ENCODE measurements around the gene TOX4. TPM values are rescaled to one million over a fixed set of nuclear protein-coding genes. Genes with fewer than 3 reads are reported as not detected.
"Not testable (repeated sequence)": the region's sequence is repeated elsewhere in the genome, so short reads cannot be mapped to it uniquely, and the experiment has no call there.

TOX4 gene
- total RNA-seq: 10 to 100 TPM; 80.2 to 85.2 TPM
- long read RNA-seq, full-length matches to known transcripts: 5 of 42 reads
- long read RNA-seq, partial matches to known transcripts: 27 of 42 reads
- long read RNA-seq, other reads (novel, unspliced or antisense): 10 of 42 reads

DNA sequence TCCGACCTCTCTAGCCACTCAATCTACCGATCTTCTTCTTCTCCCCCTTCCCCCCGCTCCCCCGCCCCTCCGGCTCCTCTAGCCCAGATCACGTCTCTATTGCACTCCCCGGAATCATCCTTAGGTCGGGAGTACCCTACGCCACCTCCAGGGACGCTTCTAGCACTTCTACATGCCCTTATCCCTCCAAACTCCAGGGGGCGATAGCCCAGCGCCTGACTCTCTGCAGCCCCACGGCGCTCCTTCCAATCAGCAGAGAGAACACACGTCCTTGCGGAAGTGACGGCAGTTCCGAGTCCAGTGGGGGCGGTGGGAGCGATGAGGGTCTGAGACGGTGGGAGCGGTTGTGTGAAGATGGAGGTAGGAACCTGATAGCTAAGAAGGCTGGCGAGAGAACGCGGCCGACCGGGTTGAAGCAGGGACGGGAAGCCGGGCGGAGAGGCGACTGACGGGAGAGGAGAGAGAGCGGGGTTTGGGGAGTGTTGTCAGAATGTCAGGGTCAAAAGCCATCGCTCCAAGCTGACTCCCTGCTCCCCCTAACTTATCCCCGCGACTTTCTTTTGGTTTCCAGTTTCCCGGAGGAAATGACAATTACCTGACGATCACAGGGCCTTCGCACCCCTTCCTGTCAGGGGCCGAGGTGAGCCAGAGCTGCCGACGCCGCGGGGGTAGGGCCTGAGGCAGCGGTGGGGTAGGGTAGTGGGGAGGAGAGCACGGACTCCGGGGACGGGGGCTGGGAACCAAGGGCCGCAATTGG lies at the start of gene TOX4, which contains the start of gene RAB2B:
TOX4 (plus strand) TSS at position 271 of the 757 bp plus-strand sequence; CDS start at position 355, 84 bp downstream.
RAB2B (minus strand) TSS at position 35 of the 757 bp plus-strand sequence. CDS start 87 bp downstream, outside the sequence.
- intact Hi-C loops (cut with DNase I, micrococcal nuclease): no loop called here
- DNase-seq (peak; percentile 94 to 97), ATAC-seq (peak; percentile 91)

DNA sequence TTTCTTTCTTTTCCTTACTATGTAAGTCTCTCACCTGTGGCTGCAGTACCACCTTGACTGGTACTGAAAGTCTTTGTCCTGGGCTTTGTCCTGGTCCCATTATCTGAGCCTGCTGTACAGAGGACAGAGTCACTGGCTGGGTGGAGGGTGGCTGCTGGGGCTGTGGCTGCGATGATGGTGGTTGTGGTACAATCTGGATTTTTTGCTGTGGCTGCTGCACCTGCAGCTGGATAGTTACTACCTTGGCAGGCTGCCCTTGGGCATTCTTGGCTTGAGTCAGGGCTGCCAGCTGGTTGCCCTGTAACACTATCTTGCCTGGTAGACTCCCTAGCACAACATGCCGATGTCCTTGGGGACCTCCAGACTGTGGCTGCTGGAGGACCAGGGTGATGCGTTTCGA lies 48.1 kb upstream of the TOX4 start:
- ATAC-seq (peak; percentile 30), DNase-seq (no peak)

DNA sequence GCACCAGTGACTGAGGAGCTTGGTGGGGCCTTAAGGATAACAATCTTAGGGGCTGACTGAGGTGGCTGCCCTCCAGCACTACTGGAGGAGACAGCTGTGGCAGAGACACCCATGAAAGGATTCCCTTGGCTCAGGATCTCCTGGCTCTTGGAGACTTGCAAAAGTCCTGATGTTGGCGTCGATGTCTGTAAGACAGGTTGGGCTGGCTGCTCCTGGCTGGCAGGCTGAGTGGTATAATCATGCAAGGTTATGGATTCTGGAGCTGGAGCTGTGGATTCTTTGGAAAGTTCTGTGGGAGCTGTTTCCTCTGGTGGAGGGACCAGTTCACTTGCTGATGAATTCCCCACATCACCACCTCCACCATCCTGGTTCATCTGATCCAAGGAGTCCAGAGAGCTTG lies 45.9 kb upstream of the TOX4 start:
- intact Hi-C loops (cut with DNase I, micrococcal nuclease): no loop called here
- DNase-seq (no peak), ATAC-seq (no peak)

More for the DNA sequence above, 48.1 kb upstream of the TOX4 start:
- intact Hi-C loops (cut with DNase I, micrococcal nuclease): no loop called here

DNA sequence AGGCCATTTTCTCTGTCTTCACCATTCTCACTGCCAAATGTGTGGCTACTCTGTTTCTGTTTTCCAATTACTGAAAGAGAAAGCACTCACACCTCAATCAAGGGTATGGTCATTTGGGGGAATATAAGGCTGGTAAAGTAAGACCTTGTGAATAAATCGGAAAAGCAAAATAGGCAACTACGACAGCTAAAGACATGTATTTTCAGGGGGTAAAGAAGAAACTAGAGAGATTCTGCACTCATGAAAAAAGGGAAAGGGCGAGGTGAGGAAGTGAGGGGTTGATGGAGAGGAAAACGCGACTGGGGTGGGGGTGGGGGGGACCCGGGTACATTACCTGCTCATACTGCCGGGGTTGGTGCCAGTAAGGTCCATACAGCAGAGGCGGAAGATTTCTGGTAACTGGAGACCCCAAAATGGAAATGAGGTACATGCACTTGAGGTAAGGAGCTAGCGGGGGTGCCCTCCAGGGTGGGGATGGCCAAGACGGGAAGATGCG lies 40.4 kb upstream of the TOX4 start:
- peak; percentile 29 for ATAC-seq
- intact Hi-C loops (cut with DNase I, micrococcal nuclease): no loop called here
- no peak for DNase-seq

DNA sequence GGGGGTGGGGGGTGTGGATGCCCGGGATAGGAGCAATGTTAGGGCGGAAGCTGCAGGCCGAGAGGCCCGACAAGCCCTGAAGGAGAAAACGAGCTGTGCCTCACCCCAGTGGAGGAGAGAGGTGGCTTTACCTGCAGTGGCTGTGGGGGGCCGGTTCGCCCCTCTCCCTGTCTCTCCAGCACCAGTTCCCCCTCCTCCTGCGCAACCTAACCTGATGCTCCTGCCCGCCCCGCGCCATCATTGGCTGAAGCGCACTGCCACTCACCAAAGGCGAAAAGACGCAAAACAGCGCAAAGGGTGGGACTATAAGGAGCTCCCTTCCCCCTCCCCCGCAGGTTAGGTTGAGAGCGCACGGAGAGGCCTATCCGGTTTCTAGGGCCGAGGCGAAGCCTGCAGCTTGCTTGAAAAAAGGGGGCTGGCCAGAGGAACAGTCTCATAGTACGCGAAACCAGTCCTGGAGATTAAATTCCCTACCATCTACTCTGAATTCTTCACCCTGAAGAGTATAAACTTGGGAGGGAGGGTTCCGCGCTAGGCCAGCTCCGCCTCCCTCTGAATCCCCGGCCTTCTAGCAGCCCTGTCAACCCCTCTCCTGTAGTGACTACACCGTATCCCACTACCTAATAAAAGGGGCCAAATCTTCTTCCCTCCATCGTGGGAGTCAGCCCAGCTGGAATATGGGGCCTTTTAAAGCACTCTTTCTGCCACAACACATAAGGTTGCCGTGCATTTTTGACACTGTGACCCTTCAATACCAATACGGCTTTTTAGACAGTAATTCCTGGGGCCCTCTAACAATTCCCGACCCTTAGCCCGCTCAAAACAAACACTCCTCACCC lies 39.7 kb upstream of the TOX4 start:
- ATAC-seq (peak; percentile 99), DNase-seq (peak; percentile 99 to 100)
- intact Hi-C loops (cut with DNase I, micrococcal nuclease): no loop called here

DNA sequence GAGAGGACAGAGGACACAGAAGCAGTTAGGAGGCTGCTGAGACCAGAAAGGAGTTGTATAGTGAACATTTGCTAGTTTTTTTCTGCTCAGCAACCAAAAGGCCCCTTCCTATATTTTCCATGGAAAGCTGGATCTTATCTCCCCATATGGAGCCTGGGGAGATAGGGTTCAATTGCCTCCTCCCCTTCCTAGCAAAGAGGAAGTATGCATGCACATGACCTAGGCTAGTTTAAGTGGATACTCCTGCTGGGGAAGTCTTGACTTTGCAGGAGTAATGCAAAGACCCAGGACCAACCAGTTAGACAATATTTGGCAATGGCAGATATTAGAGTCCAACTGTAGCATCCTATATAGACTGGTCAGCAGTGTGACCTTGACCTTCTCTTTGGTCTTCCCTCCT lies 36.1 kb upstream of the TOX4 start:
- intact Hi-C loops (cut with DNase I, micrococcal nuclease): no loop called here
- ATAC-seq (no peak), DNase-seq (no peak)

DNA sequence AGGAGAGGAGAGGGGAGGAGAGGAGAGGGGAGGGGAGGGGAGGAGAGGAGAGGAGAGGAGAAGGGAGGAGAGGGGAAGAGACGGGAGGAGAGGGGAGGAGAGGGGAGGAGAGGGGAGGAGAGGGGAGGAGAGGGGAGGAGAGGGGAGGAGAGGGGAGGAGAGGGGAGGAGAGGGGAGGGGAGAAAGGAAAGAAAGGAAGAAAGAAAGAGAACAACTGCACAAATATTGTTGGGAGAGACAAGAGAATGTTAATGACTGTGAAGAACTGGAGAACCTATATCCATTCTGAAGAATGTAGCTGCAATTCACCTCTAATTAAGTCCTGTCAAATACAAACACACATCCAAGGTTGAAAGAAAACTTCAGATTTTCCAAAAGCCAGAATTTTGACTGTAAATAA lies 34.3 kb upstream of the TOX4 start:
- intact Hi-C loops (cut with DNase I, micrococcal nuclease); DNase-seq; ATAC-seq: not testable (repeated sequence)

DNA sequence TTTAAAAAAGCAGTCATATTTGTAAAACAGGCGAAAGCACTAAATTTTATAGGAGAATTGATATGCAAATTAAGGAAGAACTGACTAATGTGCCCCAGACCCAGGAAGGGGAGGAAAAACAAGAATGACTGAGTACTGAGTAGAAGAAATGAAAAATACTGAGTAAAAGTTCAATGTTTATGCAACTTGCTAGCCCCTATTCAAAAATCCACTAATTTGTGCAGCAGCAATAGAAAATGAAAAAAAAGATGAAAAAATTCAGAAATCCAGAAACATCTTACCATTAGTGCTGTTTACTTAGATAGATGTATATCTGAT lies 27.1 kb upstream of the TOX4 start:
- ATAC-seq: no peak
- intact Hi-C loops (cut with DNase I, micrococcal nuclease): no loop called here
- no peak for DNase-seq

DNA sequence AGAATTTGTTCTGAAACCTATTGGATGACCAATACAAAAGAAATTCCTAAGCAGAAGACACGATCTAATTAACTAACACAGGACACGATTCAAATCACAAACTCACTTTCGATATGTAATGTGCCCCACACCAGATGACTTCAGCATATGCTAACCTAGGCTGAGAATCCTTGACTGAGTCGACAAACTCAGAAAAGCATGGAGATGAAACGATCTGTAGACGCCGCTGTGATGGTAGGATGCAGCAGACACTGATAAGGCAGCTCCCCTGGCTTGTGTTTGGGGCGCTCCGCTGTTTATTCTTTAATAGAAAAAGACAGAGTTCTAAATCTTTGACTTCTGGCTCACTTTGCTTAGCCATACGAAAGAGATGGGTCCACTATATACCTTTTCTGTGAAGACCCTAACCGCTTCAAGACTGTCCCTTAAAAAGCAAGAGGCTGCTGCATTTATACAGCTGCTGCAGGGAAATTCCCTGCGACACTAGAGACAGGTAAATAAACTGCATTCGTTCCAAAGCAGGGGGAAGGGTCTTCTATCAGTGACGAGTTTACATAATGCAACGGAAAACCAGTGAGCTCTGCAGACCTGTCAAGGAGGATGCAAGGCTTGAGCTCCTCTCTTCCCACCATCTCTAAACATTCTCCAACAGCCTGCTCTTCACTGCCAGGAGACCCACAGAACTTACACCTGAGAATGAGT lies 22.0 kb upstream of the TOX4 start:
- no peak for DNase-seq
- peak; percentile 6 for ATAC-seq

DNA sequence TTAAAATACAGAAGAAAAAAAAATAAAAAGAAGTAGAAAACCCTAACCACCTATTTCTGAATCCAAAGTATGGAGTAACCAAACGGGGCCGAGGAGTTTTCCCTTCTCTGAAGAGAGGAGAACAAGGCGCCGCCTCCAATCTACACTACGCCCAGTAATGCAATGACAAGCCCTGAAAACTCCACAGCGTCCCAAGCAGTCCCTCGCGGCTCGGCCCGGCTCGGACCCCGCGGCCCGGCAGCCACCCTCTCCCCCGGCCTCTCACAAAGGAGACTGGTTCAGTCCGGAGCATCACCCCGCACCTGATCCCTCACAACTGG lies 21.4 kb upstream of the TOX4 start:
- intact Hi-C loops (cut with DNase I, micrococcal nuclease): no loop called here
- DNase-seq: no peak
- peak; percentile 51 for ATAC-seq

More for the DNA sequence above, 22.0 kb upstream of the TOX4 start:
- intact Hi-C loops (cut with DNase I, micrococcal nuclease): no loop called here

DNA sequence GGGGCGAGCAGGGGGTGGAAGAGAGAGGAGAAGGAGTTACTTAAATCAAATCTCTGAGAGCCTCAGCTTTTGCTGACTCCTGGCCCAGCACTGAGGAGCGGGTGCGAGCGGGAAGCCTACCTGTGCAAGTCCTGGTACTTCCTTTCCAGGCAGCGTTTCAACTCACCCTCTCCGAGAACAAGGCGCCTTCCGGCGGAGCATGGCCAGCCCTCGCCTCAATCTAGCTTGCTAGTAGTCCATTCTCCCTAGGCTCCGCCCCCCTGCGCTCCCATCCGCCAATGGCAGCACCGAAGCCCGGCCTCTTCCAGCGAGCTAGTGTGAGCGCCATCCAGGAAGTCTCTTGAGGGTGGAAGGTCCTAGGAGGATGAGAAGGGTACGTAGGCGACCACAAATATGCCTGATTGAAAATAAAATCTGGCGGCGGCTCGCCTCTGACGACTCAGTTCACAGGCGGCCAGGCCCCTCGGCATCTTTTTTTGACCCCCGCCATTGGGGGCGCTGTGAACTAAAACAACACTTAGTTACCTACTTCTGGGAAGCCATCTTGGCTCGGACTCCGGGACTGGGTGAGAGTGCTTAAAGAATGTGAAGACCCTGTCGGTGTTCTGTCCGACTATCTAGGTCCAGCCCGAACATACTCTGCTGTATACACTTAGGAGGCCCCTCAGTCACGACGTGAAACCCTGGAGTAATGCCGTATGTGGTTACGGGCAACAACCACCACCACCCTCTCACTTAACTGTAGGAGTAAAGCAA lies 20.9 kb upstream of the TOX4 start, which contains the start of gene CHD8:
CHD8 (minus strand) TSS at position 212 of the 756 bp plus-strand sequence. CDS start 24,480 bp downstream, outside the sequence.
- peak; percentile 99 to 100 for DNase-seq
- peak; percentile 96 for ATAC-seq
- intact Hi-C loops (cut with DNase I, micrococcal nuclease): no loop called here

DNA sequence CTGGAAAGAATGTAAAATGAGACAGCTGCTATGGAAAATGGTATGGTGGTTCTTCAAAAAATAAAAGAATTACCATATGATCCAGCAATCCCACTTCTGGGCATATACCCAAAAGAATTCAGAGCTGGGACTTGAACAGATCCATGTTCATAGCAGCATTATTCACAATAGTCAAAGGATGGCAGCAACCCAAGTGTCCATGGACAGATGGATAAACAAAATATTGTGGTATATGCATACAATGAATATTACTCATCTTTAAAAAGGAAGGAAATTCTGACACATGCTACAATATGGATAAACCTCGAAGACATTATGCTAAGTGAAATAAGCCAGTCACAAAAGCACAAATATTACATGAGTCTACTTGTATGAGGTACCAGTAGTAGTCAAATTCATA lies 9.4 kb upstream of the TOX4 start:
- DNase-seq (no peak), ATAC-seq (no peak)
- intact Hi-C loops (cut with DNase I, micrococcal nuclease): no loop called here

DNA sequence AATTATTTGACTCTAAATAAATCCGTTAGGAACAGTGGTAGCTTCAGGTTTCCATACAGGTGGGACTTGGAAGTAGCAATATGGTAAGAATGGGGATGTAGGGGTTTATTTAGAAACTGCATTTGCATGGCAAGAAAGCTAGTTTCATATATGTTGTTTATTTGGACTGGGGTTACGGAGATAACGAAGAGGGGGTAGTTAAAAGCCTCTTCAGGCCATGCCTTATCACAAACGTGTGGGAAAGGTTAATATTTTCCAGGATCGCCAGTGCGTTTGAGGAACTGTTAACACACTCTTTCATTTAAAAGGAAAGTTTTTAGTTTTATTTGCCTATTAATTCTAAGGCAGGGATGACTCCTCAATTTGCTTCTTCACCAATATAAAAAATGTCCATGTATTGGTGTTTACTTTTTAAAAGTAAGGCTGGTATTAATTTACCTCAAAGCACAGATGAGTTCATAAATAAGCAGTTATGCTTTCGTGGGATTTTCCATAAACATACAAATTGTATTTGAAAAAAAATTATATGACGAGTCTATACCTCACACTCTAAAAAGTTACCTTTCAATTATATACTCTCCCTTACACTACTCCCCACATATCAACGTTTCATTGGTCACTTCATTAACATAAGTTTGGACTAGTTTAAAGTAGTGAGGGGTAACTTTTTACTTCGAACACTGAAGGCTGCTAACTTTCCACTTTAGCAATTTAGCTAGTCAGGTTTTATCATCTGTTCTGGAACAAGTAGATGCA lies 1.1 kb upstream of the TOX4 start:
- ATAC-seq (peak; percentile 45), DNase-seq (no peak)
- intact Hi-C loops (cut with DNase I, micrococcal nuclease): no loop called here

DNA sequence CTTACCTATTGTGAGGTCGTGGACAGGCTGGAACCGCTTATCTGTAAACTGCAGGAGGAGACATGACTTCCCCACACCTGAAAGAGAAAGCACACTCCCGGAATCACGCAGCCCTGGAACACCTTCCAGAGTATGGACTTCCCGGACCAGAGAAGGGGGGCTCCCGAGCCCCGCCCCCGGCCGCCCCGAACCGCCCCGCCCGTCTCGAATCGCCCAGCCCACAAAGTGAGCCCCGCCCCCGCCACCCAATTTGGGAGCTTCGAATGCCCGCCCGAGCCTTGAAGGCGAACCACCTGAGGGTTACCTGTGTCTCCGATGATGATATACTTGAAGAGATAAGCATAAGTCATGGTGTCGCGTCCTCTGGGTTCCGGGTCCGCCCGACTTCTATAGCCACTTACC lies 471 bp upstream of the TOX4 start:
- ATAC-seq: peak; percentile 86
- DNase-seq: peak; percentile 90 to 96
- intact Hi-C loops (cut with DNase I, micrococcal nuclease): no loop called here

DNA sequence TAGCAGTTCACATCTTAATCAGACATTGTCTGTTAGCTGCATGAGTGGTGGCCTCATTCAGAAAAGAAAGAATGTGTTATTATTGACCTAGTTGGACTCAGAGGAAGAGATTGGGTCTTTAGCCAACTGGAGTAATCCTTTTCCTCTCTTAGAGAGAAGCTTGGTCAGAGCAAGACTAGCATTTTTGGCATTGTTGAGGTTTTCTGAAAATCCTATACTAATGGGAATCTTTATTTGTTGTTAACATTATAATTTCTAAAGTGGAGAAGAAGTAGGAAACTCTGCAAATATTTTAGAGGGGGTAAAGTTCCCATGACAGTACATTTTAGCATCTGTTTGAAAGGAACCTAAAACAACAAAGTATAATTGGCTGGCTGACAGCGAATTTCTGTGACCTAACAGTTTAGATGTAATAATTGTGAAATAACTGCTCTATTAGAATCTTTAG lies 9.7 kb downstream of the TOX4 start:
- DNase-seq (no peak), ATAC-seq (no peak)
- intact Hi-C loops (cut with DNase I, micrococcal nuclease): no loop called here

DNA sequence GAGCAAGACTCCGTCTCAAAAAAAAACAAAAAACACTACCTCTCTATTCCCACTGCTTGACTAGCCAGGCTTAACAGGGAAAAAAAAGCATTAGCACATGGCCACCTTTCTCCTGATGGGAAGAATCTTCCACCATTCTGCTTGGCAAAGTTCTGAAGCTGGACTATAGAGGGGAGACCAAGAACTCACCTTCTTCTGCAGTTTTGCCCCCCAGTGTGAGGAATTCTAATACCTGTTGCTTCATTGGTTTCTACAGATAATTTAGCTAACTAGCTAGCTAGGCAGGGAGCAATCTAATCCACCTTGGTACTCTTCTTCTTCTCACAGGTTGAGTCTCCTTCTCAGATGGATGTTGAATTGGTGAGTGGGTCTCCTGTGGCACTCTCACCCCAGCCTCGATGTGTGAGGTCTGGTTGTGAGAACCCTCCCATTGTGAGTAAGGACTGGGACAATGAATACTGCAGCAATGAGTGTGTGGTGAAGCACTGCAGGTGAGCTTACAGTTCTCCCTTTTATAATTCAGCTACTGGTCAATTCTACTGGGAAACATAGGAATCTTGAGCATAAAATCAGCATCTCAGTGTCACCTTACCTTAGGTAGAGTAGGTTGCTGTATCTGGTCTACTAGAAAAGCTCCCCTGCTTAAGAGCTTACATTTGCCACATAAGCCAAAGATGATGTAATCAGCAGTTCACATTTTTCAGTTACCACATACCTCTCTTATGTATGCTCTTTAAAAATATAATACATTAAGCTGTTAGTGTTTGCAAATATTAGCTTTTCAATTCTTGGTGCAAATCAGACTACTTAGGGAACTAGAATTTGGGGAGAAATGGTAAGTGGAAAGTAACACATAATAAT lies 18.1 kb downstream of the TOX4 start:
- intact Hi-C loops (cut with DNase I, micrococcal nuclease): no loop called here
- ATAC-seq: no peak
- DNase-seq: no peak

DNA sequence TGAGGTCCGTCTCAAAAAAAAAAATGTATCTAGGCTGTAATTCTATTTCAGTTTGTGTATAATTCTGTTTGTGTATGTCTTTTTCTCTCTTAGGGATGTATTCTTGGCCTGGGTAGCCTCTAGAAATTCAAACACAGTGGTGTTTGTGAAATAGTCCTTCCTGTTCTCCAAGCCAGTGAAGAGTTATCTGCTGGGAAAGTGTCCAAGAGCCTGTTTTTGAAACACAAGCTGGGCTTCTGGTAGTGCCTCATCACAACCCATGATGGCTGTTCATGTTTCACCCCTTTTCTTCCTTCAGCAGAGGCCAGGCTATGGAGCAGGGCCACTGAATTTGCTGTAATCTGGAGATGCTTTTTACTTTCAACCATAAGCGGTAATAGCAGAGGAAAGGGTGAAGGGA lies 19.5 kb downstream of the TOX4 start:
- ATAC-seq (no peak), DNase-seq (no peak)
- intact Hi-C loops (cut with DNase I, micrococcal nuclease): no loop called here
